ENCODE measurements around the gene PACS2. TPM values are rescaled to one million over a fixed set of nuclear protein-coding genes. Genes with fewer than 3 reads are reported as not detected.
"Not testable (repeated sequence)": the region's sequence is repeated elsewhere in the genome, so short reads cannot be mapped to it uniquely, and the experiment has no call there.

PACS2 gene
- total and polyA plus RNA-seq, 4 donors = 37.9 to 87.2 (median 71.0) TPM

GRCh38 chr14:105326568-105326867 lies 12.0 kb downstream of the PACS2 start:
- 80 to 85% methylated on average over 8 to 9 of the region's 9 CpGs for WGBS, 2 donors

GRCh38 chr14:105326891-105327694 lies 12.5 kb downstream of the PACS2 start:
- no peak for DNase-seq
- no peaks in the 10 kb centered on the region for H3K27me3 ChIP-seq (ENCODE audit: control insufficient read depth in 3 of 3, insufficient read depth in 3 of 3, low read length in 2 of 3)
- WGBS, 2 donors = 88% methylated on average over 32 to 34 of the region's 34 CpGs
- H3K36me3 ChIP-seq (ENCODE audit: control insufficient read depth in 4 of 4, insufficient read depth in 4 of 4, low read length in 4 of 4) = peaks cover 0 to 3% (median 0%) of the 10 kb centered on the region in 4 donors
- peaks cover 0 to 38% (median 13%) of the 10 kb centered on the region in 5 donors for H3K4me1 ChIP-seq (ENCODE audit: control insufficient read depth in 5 of 5, insufficient read depth in 5 of 5, low read length in 5 of 5)
- H3K4me3 ChIP-seq = no peak overlapping the region
- no peaks in the 10 kb centered on the region for H3K9me3 ChIP-seq (ENCODE audit: control insufficient read depth in 4 of 4, insufficient read depth in 3 of 4, low read length in 3 of 4)
- H3K9ac ChIP-seq (ENCODE audit: insufficient read depth in 1 of 2, low read length in 2 of 2) = no peak overlapping the region
- no peak for TF ChIP-seq CTCF (IDR thresholded peaks at IDR 0.05; ENCODE audit: control extremely low read depth, extremely low read depth)
- ATAC-seq (ENCODE audit: insufficient read depth, low FRiP score) = no peak
- no peak overlapping the region for H3K27ac ChIP-seq (ENCODE audit: low read depth in 1 of 2, low read length in 1 of 2)

More at GRCh38 chr14:105326568-105326867, 12.0 kb downstream of the PACS2 start:
- H3K36me3 ChIP-seq (ENCODE audit: control insufficient read depth in 4 of 4, insufficient read depth in 4 of 4, low read length in 4 of 4) = peaks cover 0 to 3% (median 0%) of the 10 kb centered on the region in 4 donors
- no peak for DNase-seq
- no peak overlapping the region for H3K27ac ChIP-seq (ENCODE audit: low read depth in 1 of 2, low read length in 1 of 2)
- no peaks in the 10 kb centered on the region for H3K27me3 ChIP-seq (ENCODE audit: control insufficient read depth in 3 of 3, insufficient read depth in 3 of 3, low read length in 2 of 3)
- H3K4me1 ChIP-seq (ENCODE audit: control insufficient read depth in 5 of 5, insufficient read depth in 5 of 5, low read length in 5 of 5) = peaks cover 0 to 37% (median 13%) of the 10 kb centered on the region in 5 donors
- no peaks in the 10 kb centered on the region for H3K9me3 ChIP-seq (ENCODE audit: control insufficient read depth in 4 of 4, insufficient read depth in 3 of 4, low read length in 3 of 4)
- no peak overlapping the region for H3K9ac ChIP-seq (ENCODE audit: insufficient read depth in 1 of 2, low read length in 2 of 2)
- ATAC-seq (ENCODE audit: insufficient read depth, low FRiP score) = no peak
- H3K4me3 ChIP-seq = no peak overlapping the region
- TF ChIP-seq CTCF (IDR thresholded peaks at IDR 0.05; ENCODE audit: control extremely low read depth, extremely low read depth) = no peak

- not testable (repeated sequence) for H3K4me3 ChIP-seq; H3K27ac ChIP-seq (ENCODE audit: low read depth in 1 of 2, low read length in 1 of 2); DNase-seq; H3K36me3 ChIP-seq (ENCODE audit: control insufficient read depth in 4 of 4, insufficient read depth in 4 of 4, low read length in 4 of 4); H3K9me3 ChIP-seq (ENCODE audit: control insufficient read depth in 4 of 4, insufficient read depth in 3 of 4, low read length in 3 of 4); H3K9ac ChIP-seq (ENCODE audit: insufficient read depth in 1 of 2, low read length in 2 of 2); ATAC-seq (ENCODE audit: insufficient read depth, low FRiP score); H3K27me3 ChIP-seq (ENCODE audit: control insufficient read depth in 3 of 3, insufficient read depth in 3 of 3, low read length in 2 of 3)
- 91 to 93% methylated on average over 17 of the region's 17 CpGs for WGBS, 2 donors
- peaks cover 0 to 43% (median 13%) of the 10 kb centered on the region in 5 donors for H3K4me1 ChIP-seq (ENCODE audit: control insufficient read depth in 5 of 5, insufficient read depth in 5 of 5, low read length in 5 of 5)
Measured at GRCh38 chr14:105327695-105328045, 13.1 kb downstream of the PACS2 start.

- no peak for ATAC-seq (ENCODE audit: insufficient read depth, low FRiP score)
- Histone ChIP-seq H3K36me3 (ENCODE audit: control insufficient read depth in 4 of 4, insufficient read depth in 4 of 4, low read length in 4 of 4) (no peaks in the 10 kb centered on the region), H3K9ac (ENCODE audit: insufficient read depth in 1 of 2, low read length in 2 of 2) (no peak overlapping the region), H3K9me3 (ENCODE audit: control insufficient read depth in 4 of 4, insufficient read depth in 3 of 4, low read length in 3 of 4) (no peaks in the 10 kb centered on the region), H3K27ac (ENCODE audit: low read depth in 1 of 2, low read length in 1 of 2) (peak overlapping the region in 1 of 2 donors; percentile 2), H3K27me3 (ENCODE audit: control insufficient read depth in 3 of 3, insufficient read depth in 3 of 3, low read length in 2 of 3) (no peaks in the 10 kb centered on the region), H3K4me3 (no peak overlapping the region), H3K4me1 (ENCODE audit: control insufficient read depth in 5 of 5, insufficient read depth in 5 of 5, low read length in 5 of 5) (peaks cover 0 to 44% (median 13%) of the 10 kb centered on the region in 5 donors)
- TF ChIP-seq CTCF (IDR thresholded peaks at IDR 0.05; ENCODE audit: control extremely low read depth, extremely low read depth) = no peak
- DNase-seq = no peak
- 79 to 88% methylated on average over 12 of the region's 12 CpGs for WGBS, 2 donors
Measured at GRCh38 chr14:105328070-105328677, 13.6 kb downstream of the PACS2 start.
